ENCODE measurements around the gene COL18A1. TPM values are rescaled to one million over a fixed set of nuclear protein-coding genes. Genes with fewer than 3 reads are reported as not detected.

The COL18A1 gene
- total and polyA plus RNA-seq, 5 experiments from 2014 or later: 1.5 to 22.2 (median 9.9) TPM

DNA sequence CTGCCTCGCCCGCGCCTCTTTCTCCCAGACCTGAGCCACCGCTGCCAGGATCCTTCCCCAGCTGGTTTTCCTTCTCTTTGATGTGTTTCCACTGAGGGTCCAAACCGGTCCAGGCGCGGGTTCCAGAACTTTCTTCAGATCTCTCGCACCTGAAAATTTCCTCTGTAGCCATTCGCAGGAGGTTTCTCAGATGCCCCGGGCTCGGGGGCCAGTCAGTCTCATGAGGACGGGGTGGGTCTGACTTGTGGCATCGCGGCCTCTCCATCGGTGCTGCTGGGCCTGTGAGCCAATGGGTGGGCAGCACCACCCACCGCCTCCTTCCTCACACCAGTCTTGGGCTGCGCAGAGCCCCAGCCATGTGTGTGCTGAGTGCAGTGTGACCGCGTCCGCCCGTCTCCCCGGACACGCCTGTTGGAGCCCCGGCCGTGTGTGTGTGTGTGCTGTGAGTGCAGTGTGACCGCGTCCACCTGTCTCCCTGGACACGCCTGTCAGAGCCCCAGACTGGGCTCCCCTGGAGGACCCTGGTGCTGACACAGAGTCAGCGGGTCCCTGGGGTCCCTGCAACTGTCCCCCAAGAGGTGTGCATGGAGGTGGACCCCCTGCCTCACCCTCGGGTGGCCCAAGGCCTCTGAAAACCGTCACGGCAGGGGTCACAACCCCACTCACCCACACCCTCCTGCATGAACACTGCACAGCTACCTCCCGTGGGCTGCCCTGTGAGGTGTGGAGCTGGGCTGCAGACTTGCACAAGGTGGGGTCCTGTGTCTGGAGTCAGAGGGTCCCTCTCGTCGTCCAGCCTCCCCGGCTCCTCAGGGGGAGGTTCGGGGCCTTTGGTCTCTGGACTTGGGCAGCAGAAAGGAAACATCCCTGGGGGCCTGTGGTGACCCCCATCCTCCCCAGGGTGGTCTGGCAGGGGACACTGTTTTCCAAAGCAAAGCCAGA is 20.2 kb downstream of the COL18A1 start:
- Mint-ChIP-seq H3K9me3 (no peaks in the 10 kb centered on the region), H3K27ac (no peak overlapping the region), H3K36me3 (no peaks in the 10 kb centered on the region), H3K27me3 (peaks cover 0 to 3% (median 0%) of the 10 kb centered on the region in 5 donors), H3K4me1 (no peaks in the 10 kb centered on the region), H3K4me3 (no peak overlapping the region)
- DNase-seq (peak in 1 of 10 donors; percentile 53), ATAC-seq (no peak)
- POLR2A ChIA-PET: no interaction called here

DNA sequence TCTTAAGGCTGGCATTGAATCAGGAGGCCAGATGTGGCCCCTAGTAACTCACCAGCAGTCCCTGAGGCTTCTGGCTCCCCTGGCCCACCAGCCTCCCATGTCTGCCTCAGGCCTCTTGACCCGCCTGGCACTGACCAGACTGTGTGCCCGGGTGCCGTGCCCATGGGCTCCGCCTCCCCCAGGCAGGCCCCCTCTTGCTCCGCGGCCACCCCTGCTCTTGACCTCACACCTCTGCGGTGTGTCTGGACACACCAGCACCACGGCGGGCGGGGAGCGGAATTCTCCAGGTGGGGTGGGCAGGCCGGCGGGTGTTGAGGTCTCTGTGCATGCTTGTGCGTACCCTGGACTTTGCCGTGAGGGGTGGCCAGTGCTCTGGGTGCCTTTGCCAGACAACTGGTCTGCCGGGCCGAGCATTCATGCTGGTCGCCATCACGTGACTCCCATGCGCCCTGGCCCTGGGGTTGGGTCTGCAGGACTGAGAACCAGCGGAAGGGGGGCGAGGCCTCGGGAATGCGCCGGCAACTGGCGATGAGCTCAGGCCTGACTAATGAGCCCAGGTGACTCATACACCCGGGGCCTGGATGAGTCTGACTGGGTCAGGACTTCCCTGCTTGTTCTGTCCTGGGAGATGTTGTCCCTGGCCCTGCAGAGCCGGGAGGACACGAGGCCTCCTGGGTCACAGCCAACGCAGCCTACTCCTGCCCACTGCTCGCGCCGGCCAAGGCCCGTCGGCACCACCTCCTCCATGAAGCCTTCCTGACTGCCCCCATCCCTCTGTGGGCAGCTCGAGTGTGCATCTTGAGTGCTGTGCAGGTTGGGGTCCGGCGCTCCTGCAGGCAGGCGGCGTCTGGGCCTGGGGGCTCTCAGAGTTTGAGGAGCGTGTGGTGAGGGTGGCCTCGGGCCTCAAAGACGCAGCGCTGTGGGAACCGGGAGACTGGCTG is 22.6 kb downstream of the COL18A1 start:
- H3K4me3 Mint-ChIP-seq: no peak overlapping the region
- DNase-seq: no peak

DNA sequence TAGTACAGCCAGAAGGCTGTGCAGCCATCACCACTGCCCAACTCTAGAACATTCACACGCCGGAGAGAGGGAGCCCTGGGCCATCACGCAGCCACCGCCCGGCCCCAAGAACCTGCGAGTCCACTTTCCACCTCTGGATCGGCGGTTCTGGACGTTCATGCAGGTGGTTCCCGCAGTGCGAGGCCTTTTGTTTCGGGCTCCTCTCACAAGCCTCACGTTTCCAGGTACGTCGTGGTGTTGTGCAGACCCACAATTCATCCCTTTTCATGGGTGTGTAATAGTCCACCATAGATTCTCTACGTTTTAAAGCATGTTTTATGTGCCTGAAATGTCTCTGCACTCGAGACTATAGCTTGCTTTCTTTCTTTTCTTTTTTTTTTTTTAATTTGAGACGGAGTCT is 23.6 kb downstream of the COL18A1 start:
- Mint-ChIP-seq H3K4me1 (no peaks in the 10 kb centered on the region), H3K9me3 (no peaks in the 10 kb centered on the region), H3K36me3 (no peaks in the 10 kb centered on the region), H3K4me3 (no peak overlapping the region), H3K27me3 (peaks cover 0 to 5% (median 0%) of the 10 kb centered on the region in 5 donors), H3K27ac (no peak overlapping the region)
- ATAC-seq (no peak), DNase-seq (no peak)
- POLR2A ChIA-PET: no interaction called here

More for the DNA sequence above, 22.6 kb downstream of the COL18A1 start:
- POLR2A ChIA-PET: no interaction called here
- Mint-ChIP-seq H3K36me3 (no peaks in the 10 kb centered on the region), H3K27ac (no peak overlapping the region), H3K9me3 (no peaks in the 10 kb centered on the region), H3K4me1 (no peaks in the 10 kb centered on the region), H3K27me3 (peaks cover 0 to 3% (median 0%) of the 10 kb centered on the region in 5 donors)
- ATAC-seq: no peak

DNA sequence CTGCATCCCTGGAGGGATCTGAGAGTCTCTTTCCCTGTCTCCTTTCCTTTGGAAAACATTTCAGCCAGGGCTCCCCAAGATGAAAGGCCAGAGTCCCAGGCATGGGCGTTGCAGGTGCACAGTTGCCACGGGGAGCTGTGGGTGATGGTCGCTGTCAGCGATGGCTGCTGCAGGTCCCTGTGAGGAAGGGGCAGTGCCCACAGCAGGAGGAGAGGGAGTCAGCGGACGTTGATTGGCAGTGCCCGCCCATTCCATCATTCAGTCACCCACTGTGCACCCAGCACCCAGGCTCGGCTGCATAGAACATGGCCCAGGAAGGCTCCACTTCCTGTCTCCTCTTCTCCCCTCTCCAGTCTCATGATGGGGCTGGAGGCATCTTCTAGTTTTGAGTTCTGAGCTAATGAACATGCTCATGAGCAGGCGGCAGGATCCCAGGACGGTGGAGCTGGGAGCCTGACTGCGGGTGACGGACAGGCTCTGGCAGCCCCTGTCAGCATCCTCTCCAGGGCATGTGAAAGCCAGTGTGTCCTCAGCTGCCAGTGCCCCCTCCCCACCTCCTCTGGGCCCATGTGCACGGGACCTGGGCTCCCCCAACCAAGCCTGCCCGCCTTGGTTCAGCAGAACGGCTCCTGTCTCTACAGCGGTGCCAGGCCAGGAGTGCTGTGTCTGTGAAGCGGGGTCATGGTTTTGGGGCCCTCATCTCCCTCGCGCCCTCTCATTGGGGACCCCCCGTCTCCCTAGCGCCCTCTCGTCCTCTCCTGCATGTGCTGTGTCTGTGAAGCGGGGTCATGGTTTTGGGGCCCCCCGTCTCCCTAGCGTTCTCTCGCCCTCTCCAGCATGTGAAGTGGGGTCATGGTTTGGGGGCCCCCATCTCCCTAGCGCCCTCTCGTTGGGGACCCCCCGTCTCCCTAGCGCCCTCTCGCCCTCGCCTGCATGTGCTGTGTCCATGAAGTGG is 24.5 kb downstream of the COL18A1 start:
- no peak overlapping the region for H3K4me3 Mint-ChIP-seq
- peaks cover 0 to 13% (median 0%) of the 10 kb centered on the region in 5 donors for H3K27me3 Mint-ChIP-seq
- peak overlapping the region in 1 of 10 donors; percentile 71 for H3K27ac Mint-ChIP-seq
- no peak for DNase-seq
- H3K36me3 Mint-ChIP-seq: no peaks in the 10 kb centered on the region
- no peak for ATAC-seq
- peaks cover 0 to 1% (median 0%) of the 10 kb centered on the region in 4 donors for H3K4me1 Mint-ChIP-seq
- H3K9me3 Mint-ChIP-seq: no peaks in the 10 kb centered on the region
- POLR2A ChIA-PET: no interaction called here

DNA sequence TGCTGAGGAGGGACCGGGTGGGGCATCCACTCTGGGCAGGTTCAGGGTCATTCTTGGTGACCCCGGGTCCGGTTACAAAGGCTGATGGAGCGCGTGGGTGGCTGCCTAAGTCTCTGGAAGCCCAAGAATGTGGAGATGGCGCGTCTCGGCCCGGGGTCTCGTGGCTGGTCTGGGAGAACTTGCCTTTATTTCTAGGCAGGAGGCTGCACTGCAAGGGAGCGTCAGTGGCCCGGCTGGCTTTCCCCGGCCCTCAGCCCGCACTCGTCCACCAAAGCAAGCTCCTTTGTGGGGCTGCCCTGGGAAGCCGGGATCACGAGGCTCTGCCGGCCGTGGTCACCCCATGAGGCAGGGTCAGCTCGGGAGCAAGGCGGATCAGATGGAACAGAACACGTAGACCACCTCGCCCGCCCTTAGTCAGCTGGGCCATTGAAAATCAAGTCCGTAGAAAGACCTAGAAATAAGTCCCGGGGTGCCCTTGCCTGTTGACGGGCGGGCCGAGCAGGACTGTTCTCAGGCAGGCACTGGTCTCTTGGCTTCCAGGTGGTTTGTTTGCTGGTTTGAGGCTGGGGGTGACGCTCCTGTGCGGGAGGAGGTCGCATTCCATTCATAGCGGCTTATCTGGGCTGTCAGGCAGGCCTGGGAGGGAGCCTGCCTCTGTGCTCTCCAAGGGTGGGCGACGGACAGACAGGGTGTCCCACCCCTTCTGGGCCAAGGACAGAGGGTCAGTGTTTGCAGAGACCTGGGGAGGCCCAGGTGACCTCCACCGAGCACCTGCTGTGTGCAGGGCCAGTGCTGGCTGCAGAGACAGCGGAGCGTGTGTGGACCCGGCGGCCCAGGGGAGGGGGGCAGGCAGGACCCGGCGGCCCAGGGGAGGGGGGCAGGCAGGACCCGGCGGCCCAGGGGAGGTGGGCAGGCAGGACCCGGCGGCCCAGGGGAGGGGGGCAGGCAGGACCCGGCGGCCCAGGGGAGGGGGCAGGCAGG is 25.8 kb downstream of the COL18A1 start:
- POLR2A ChIA-PET: no interaction called here
- ATAC-seq: no peak
- peaks cover 0 to 14% (median 0%) of the 10 kb centered on the region in 5 donors for H3K27me3 Mint-ChIP-seq
- H3K27ac Mint-ChIP-seq: peak overlapping the region in 1 of 10 donors; percentile 59
- DNase-seq: no peak
- H3K36me3 Mint-ChIP-seq: no peaks in the 10 kb centered on the region
- H3K4me1 Mint-ChIP-seq: peaks cover 0 to 6% (median 1%) of the 10 kb centered on the region in 4 donors
- no peak overlapping the region for H3K4me3 Mint-ChIP-seq
- no peaks in the 10 kb centered on the region for H3K9me3 Mint-ChIP-seq

DNA sequence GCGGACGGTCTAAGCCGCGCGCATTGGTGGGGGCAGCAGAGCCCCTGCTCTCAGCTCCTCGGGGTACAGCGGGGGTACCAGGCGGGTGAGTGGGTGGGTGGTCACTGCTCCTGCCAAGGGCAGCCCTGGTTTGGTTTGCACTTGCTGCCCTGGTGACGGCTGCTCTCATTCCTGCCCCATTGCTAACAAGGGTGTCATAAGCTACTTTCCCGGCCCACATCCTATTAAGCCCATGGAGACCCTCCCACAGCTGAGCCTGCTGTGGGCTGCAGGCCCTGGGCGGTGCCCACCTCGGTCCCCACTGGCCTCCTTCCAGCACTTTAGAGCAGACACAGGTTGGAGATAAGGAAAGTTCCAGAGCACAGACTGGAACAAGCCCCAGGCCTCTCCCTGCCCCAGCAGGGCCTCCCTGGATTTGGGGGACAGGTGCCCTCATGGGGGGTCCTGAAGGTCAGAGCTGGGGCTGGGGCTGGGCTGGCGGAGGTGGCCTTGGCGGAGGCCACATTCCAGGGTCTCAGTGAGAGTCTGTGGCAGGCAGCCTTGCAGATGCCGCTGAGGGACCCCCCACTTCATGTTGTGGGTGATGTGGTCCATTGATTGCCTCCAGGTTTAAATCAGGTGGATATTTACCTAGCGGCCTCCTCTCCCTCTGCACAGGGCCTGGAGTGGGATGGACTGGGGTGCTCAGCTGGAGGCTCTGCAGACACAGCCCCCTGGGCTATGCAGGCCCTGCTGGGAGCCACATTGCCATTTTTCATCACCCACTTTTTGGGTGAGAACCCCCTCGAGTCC is 27.0 kb downstream of the COL18A1 start:
- Mint-ChIP-seq H3K27me3 (peaks cover 0 to 14% (median 0%) of the 10 kb centered on the region in 5 donors), H3K27ac (no peak overlapping the region), H3K9me3 (no peaks in the 10 kb centered on the region), H3K4me3 (no peak overlapping the region), H3K36me3 (no peaks in the 10 kb centered on the region), H3K4me1 (peaks cover 0 to 12% (median 4%) of the 10 kb centered on the region in 4 donors)
- DNase-seq (no peak), ATAC-seq (no peak)
- POLR2A ChIA-PET: interaction anchor here (0.5 kb wide), 1 partner anchor 927 kb away, joined by 4 read pairs; no protein-coding TSS in a partner anchor

DNA sequence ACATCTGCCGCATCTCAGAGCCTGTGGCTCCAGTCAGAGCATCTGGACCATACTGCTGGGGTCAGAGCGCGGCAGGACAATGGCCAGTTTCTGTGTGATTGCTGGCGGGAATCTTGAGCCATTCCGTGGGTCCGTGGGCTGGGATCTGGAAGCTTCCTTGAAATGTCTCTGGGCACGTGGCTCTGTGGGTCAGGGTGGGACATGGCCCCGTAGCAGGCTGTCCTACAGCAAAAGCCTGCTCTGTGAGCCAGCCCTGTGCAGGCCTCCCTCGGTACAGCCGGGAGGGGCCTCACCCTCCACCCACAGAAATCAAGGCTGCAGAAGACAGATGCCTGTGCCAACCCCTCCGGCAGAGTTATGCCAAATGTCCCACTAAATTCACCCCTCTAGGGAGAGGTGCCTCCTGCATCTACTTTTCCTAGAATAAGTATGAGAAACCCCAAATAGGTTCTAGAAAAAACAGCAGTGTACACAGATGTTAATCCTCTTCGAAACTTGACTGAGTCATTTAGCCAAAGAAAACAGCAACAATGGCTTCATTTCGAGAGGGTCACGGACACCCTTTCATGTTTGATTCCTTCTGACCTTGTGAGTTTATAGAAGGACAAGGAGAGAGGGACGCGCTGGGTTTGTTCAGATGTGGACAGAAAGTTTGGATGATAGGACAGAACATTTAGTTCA is 27.8 kb downstream of the COL18A1 start:
- POLR2A ChIA-PET: interaction anchor here (0.5 kb wide), 1 partner anchor 927 kb away, joined by 4 read pairs; no protein-coding TSS in a partner anchor
- Mint-ChIP-seq H3K4me1 (peaks cover 0 to 12% (median 4%) of the 10 kb centered on the region in 4 donors), H3K27me3 (peaks cover 0 to 14% (median 0%) of the 10 kb centered on the region in 5 donors), H3K4me3 (no peak overlapping the region), H3K9me3 (no peaks in the 10 kb centered on the region), H3K36me3 (no peaks in the 10 kb centered on the region), H3K27ac (peak overlapping the region in 1 of 10 donors; percentile 48)
- ATAC-seq (no peak), DNase-seq (no peak)

DNA sequence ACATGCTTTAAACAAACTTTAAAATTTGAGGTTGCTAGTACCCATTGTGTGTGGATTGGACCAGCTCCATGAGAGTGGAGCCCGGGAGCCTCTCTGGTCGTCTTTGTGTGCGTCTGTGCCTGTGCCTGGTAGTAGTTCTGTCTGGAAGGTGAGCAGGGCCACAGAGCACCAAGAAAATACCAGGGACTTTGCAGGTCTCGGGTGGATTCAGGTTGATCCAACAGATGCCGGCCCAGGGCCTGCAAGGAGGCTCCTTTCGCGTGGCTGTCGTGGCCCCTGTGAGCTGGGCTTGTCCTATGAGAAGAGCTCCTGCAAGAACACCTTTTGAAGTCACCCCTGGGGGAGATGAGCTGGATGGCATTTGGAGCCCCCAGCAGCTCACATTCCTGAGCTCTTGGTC is 28.3 kb downstream of the COL18A1 start:
- Mint-ChIP-seq H3K27ac (peak overlapping the region in 1 of 10 donors; percentile 40), H3K4me3 (no peak overlapping the region), H3K4me1 (peaks cover 0 to 12% (median 4%) of the 10 kb centered on the region in 4 donors), H3K27me3 (peaks cover 0 to 14% (median 0%) of the 10 kb centered on the region in 5 donors), H3K36me3 (no peaks in the 10 kb centered on the region), H3K9me3 (no peaks in the 10 kb centered on the region)
- DNase-seq (no peak), ATAC-seq (no peak)
- POLR2A ChIA-PET: no interaction called here

DNA sequence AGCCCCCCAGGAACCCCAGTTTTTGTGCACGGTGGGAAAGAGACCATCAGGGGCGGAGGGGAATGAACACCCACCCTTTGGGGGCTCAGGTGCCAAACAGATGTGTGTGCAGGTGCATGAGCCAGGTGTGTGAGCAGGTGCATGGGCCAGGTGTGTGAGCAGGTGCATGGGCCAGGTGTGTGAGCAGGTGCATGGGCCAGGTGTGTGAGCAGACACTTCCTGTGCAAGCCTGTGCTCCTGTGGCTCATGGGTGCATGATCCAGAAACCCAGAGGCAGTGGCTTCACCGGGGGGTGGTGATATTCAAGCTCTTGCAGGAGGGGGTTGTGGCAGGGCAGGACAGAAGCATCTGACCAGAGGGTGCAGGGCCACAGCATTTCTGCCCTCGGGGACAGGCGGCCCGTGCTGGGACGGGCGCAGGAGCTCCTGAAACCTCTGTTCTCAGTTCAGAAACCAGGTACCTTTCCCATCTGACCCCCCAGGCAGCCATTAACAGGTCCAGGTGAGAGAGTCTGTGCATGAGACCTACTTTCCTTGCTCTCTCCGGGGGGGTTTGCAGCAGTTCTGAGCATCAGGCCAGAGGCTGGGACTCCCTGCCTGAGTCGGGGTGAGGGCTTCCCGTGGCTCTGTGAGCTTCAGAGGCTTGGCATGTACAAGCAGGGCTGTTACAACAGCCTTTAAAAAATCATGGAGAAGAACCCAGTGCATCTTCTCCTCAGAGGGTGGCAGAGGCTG is 29.1 kb downstream of the COL18A1 start:
- no peak for ATAC-seq
- Mint-ChIP-seq H3K36me3 (no peaks in the 10 kb centered on the region), H3K4me3 (no peak overlapping the region), H3K9me3 (no peaks in the 10 kb centered on the region), H3K27me3 (peaks cover 0 to 16% (median 0%) of the 10 kb centered on the region in 5 donors), H3K4me1 (peaks cover 0 to 15% (median 5%) of the 10 kb centered on the region in 4 donors), H3K27ac (peak overlapping the region in 1 of 10 donors; percentile 70)
- POLR2A ChIA-PET: no interaction called here
- no peak for DNase-seq
